ENCODE results near the gene LARGE1. TPM values are rescaled to one million over a fixed set of nuclear protein-coding genes. Genes with fewer than 3 reads are reported as not detected.
"Not testable (repeated sequence)": the region's sequence is repeated elsewhere in the genome, so short reads cannot be mapped to it uniquely, and the experiment has no call there.

Gene LARGE1
- total and polyA plus RNA-seq, 2 experiments from 2014 or later, result 21.2 to 23.6 TPM

DNA sequence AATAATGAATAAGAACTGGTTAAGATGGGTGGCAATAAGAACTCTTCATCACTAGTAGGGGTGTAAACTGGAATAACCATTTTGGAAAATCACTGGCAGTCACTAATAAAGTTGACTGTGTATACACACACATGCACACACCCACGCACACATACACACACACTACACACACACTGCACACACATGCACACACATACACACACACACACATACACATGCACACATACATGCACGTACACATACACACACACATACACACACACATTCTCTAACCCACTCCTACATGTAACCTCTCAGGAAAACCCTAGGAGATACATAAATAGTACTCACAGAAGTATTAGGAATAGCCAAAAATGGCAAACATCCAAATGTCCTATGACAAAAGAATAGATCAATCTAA, 455.6 kb downstream of the LARGE1 start:
- Histone ChIP-seq H3K27ac (no peak overlapping the region), H3K27me3 (no peaks in the 10 kb centered on the region), H4K20me1 (ENCODE audit: insufficient read depth, poor library complexity, severe bottlenecking) (no peaks in the 10 kb centered on the region), H2AFZ (no peak overlapping the region), H3K4me3 (no peak overlapping the region), H3K36me3 (replicated peaks; ENCODE audit: insufficient read depth, low read depth) (peaks cover 6% of the 10 kb centered on the region), H3K9me2 (replicated peaks; ENCODE audit: insufficient read depth) (no peaks in the 10 kb centered on the region), H3K4me2 (no peak overlapping the region), H3K9me3 (ENCODE audit: low read depth) (no peaks in the 10 kb centered on the region), H3K4me1 (ENCODE audit: insufficient read depth) (no peaks in the 10 kb centered on the region), H3K79me2 (no peaks in the 10 kb centered on the region)
- DNase-seq (ENCODE audit: low spot score), result no peak
- no peak for TF ChIP-seq EZH2 (IDR thresholded peaks at IDR 0.05; ENCODE audit: borderline replicate concordance)
- TF ChIP-seq CTCF (IDR thresholded peaks at IDR 0.05; ENCODE audit: poor library complexity), result no peak
- TF ChIP-seq EZH2phosphoT487 (IDR thresholded peaks at IDR 0.05; ENCODE audit: low read depth, severe bottlenecking, unreplicated experiment), result no peak
- WGBS (ENCODE audit: low lambda C conversion rate, missing lambda C conversion rate), result 91% methylated on average over 2 of the region's 2 CpGs

- TF ChIP-seq EZH2 (IDR thresholded peaks at IDR 0.05; ENCODE audit: borderline replicate concordance), result no peak
- TF ChIP-seq CTCF (IDR thresholded peaks at IDR 0.05; ENCODE audit: poor library complexity), result no peak
- no peak for TF ChIP-seq EZH2phosphoT487 (IDR thresholded peaks at IDR 0.05; ENCODE audit: low read depth, severe bottlenecking, unreplicated experiment)
- Histone ChIP-seq H3K9me3 (ENCODE audit: low read depth) (no peaks in the 10 kb centered on the region), H4K20me1 (ENCODE audit: insufficient read depth, poor library complexity, severe bottlenecking) (no peaks in the 10 kb centered on the region), H3K4me3 (no peak overlapping the region), H3K79me2 (no peaks in the 10 kb centered on the region), H3K4me1 (ENCODE audit: insufficient read depth) (peaks cover 6% of the 10 kb centered on the region), H2AFZ (no peak overlapping the region), H3K9me2 (replicated peaks; ENCODE audit: insufficient read depth) (no peaks in the 10 kb centered on the region), H3K36me3 (replicated peaks; ENCODE audit: insufficient read depth, low read depth) (no peaks in the 10 kb centered on the region), H3K27me3 (no peaks in the 10 kb centered on the region), H3K27ac (no peak overlapping the region), H3K4me2 (no peak overlapping the region)
- 77% methylated on average over 2 of the region's 2 CpGs for WGBS (ENCODE audit: low lambda C conversion rate, missing lambda C conversion rate)
- DNase-seq (ENCODE audit: low spot score), result no peak
Observed at GRCh38 chr22:33461698-33462434, 458.4 kb downstream of the LARGE1 start.

DNA sequence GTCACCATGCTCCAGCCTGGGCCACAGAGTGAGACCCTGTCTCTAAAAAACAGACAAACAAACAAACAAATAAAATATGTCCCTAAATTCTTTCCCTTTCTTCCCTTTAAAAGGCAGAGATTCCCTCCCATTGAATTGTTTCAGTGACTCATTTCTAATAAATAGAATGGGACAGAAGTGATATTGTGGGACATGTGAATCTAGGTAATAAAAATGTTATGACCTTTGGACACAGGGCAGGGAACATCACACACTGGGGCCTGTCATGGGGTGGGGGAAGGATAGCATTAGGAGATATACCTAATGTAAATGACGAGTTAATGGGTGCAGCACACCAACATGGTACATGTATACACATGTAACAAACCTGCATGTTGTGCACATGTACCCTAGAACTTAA, 459.0 kb downstream of the LARGE1 start:
- DNase-seq (ENCODE audit: low spot score); H4K20me1 ChIP-seq (ENCODE audit: insufficient read depth, poor library complexity, severe bottlenecking); H2AFZ ChIP-seq; H3K27me3 ChIP-seq; H3K9me2 ChIP-seq (replicated peaks; ENCODE audit: insufficient read depth); H3K4me1 ChIP-seq (ENCODE audit: insufficient read depth); H3K4me3 ChIP-seq; H3K4me2 ChIP-seq; H3K9me3 ChIP-seq (ENCODE audit: low read depth); H3K36me3 ChIP-seq (replicated peaks; ENCODE audit: insufficient read depth, low read depth); H3K79me2 ChIP-seq: not testable (repeated sequence)
- 94% methylated on average over 1 of the region's 1 CpG for WGBS (ENCODE audit: low lambda C conversion rate, missing lambda C conversion rate)
- peak overlapping the region; percentile 45 for H3K27ac ChIP-seq

DNA sequence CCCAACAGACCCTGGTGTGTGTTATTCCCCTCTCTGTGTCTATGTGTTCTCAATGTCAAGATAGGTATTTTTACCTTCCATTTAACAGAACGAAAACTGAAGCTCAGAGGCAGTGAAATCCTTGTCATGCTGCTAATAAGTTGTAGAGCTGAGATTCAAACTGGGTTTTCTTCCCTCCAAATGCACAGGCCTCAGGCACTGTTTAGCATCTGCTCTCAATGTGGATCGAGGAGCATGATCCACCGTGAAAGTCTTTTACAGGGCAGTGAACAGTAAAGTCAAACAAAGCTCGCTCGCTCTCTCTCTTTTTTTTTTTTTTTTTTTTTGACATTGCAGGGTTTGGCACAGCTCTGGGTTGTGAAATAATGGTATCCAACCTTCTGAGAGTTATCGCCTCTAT, 461.1 kb downstream of the LARGE1 start:
- Histone ChIP-seq H3K4me3 (no peak overlapping the region), H4K20me1 (ENCODE audit: insufficient read depth, poor library complexity, severe bottlenecking) (no peaks in the 10 kb centered on the region), H3K4me2 (no peak overlapping the region), H3K27me3 (no peaks in the 10 kb centered on the region), H3K79me2 (no peaks in the 10 kb centered on the region), H3K27ac (no peak overlapping the region), H3K36me3 (replicated peaks; ENCODE audit: insufficient read depth, low read depth) (no peaks in the 10 kb centered on the region), H3K9me2 (replicated peaks; ENCODE audit: insufficient read depth) (no peaks in the 10 kb centered on the region), H2AFZ (no peak overlapping the region), H3K9me3 (ENCODE audit: low read depth) (no peaks in the 10 kb centered on the region), H3K4me1 (ENCODE audit: insufficient read depth) (peaks cover 6% of the 10 kb centered on the region)
- WGBS (ENCODE audit: low lambda C conversion rate, missing lambda C conversion rate), result 67% methylated on average over 6 of the region's 6 CpGs
- TF ChIP-seq EZH2 (IDR thresholded peaks at IDR 0.05; ENCODE audit: borderline replicate concordance) (no peak), EZH2phosphoT487 (IDR thresholded peaks at IDR 0.05; ENCODE audit: low read depth, severe bottlenecking, unreplicated experiment) (no peak), CTCF (IDR thresholded peaks at IDR 0.05; ENCODE audit: poor library complexity) (no peak)
- no peak for DNase-seq (ENCODE audit: low spot score)

All from hepatocyte (in vitro differentiated cells).